Measurements from ENCODE around the gene TSPAN5. TPM values are rescaled to one million over a fixed set of nuclear protein-coding genes. Genes with fewer than 3 reads are reported as not detected.

Gene TSPAN5
- polyA plus RNA-seq, 1 of the 3 experiments (the other 2 are of a cell fraction), result 38.6 TPM

DNA sequence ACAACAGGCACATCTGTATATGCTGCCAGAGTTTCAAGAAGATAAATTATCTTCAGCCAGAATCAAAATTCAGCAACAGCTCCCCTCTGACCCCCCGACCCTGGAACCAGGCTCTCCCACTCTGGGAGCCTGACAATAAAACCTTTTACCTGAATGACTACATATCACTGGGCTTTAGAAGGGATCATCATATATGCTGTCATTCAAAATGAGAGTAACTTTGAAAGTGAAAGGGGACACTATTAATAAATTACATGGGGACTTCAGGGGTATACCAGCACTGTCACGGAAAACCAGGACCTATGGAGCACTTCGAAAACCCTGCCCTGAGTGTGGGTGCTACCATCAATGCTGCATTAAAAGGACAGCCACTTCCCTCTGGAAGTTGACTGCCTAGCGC is 26.2 kb downstream of the TSPAN5 start:
- Histone ChIP-seq H3K4me2 (no peak overlapping the region), H2AFZ (ENCODE audit: low read depth) (no peak overlapping the region), H3K79me2 (ENCODE audit: insufficient read depth) (peaks cover 100% of the 10 kb centered on the region), H3K27ac (ENCODE audit: low read depth in 2 of 2, low read length in 1 of 2) (no peak overlapping the region), H3K4me3 (ENCODE audit: low read depth in 2 of 2, low read length in 1 of 2) (no peak overlapping the region), H3K4me1 (ENCODE audit: control insufficient read depth in 1 of 2, insufficient read depth in 2 of 2, low read depth in 1 of 2, low read length in 1 of 2) (peaks cover 10 to 15% of the 10 kb centered on the region in 2 experiments; a peak in 3 of 4 replicates), H3K27me3 (ENCODE audit: insufficient read depth) (no peaks in the 10 kb centered on the region), H3K9me2 (no peaks in the 10 kb centered on the region), H3K9ac (no peak overlapping the region), H4K20me1 (ENCODE audit: insufficient read depth) (peaks cover 25% of the 10 kb centered on the region), H3K36me3 (replicated peaks in 1 of 2; ENCODE audit: control insufficient read depth in 1 of 2, insufficient read depth in 2 of 2, low read length in 1 of 2) (no peaks in the 10 kb centered on the region), H3K9me3 (no peaks in the 10 kb centered on the region), H3F3A (replicated peaks; ENCODE audit: insufficient read depth) (peaks cover 6% of the 10 kb centered on the region)
- DNase-seq, result no peak
- ChIA-PET CTCF (interaction anchor here (0.9 kb wide), 1 partner anchor 164 kb away, joined by 4 read pairs; no protein-coding TSS in a partner anchor), POLR2A (no interaction called here)
- TF ChIP-seq GATA2 (CRISPR knock-in tag; IDR thresholded peaks at IDR 0.05) (no peak), FOSL2 (IDR thresholded peaks at IDR 0.05; ENCODE audit: borderline replicate concordance, low read depth) (no peak), RXRA (IDR thresholded peaks at IDR 0.05; ENCODE audit: borderline replicate concordance, low read depth) (no peak)
- TF ChIP-seq, protein P1, sequence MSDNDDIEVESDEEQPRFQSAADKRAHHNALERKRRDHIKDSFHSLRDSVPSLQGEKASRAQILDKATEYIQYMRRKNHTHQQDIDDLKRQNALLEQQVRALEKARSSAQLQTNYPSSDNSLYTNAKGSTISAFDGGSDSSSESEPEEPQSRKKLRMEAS (IDR thresholded peaks at IDR 0.05; ENCODE audit: low read depth), result no peak
- WGBS (ENCODE audit: low lambda C conversion rate), result 94% methylated on average over 4 of the region's 4 CpGs

DNA sequence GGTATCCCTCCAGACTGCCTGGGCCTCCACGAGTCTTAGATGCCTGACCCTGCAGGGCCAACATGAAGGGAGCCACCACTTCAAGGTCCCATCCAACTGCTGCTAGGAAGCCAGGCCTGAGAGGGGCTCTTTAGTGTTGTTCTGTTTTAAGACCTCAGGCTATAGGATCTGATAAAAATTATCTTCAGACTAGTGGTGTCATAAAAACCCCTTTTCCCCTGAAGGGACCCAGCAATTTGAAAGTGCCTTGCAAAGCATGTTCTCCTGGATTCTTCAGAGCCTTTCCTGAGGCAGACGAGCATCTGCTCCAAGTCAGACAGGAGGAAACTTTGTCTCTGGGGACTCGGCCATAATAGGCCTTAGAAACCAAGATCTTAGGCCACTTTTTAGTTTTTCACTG is 26.9 kb downstream of the TSPAN5 start:
- H3K27me3 ChIP-seq (ENCODE audit: insufficient read depth), result no peaks in the 10 kb centered on the region
- WGBS (ENCODE audit: low lambda C conversion rate), result 78% methylated on average over 3 of the region's 3 CpGs
- peaks cover 15% of the 10 kb centered on the region in 2 experiments; a peak in 3 of 4 replicates for H3K4me1 ChIP-seq (ENCODE audit: control insufficient read depth in 1 of 2, insufficient read depth in 2 of 2, low read depth in 1 of 2, low read length in 1 of 2)
- H3K36me3 ChIP-seq (replicated peaks in 1 of 2; ENCODE audit: control insufficient read depth in 1 of 2, insufficient read depth in 2 of 2, low read length in 1 of 2), result no peaks in the 10 kb centered on the region
- peak overlapping the region in 1 of 2 experiments; percentile 22; a peak in 1 of 4 replicates for H3K27ac ChIP-seq (ENCODE audit: low read depth in 2 of 2, low read length in 1 of 2)
- no peak overlapping the region for H3K9ac ChIP-seq
- no peak for DNase-seq
- peaks cover 22% of the 10 kb centered on the region for H4K20me1 ChIP-seq (ENCODE audit: insufficient read depth)
- H3F3A ChIP-seq (replicated peaks; ENCODE audit: insufficient read depth), result peaks cover 13% of the 10 kb centered on the region
- peaks cover 100% of the 10 kb centered on the region for H3K79me2 ChIP-seq (ENCODE audit: insufficient read depth)
- CTCF ChIA-PET, result no interaction called here
- H2AFZ ChIP-seq (ENCODE audit: low read depth), result no peak overlapping the region
- peak overlapping the region in 1 of 2 experiments; percentile 22; a peak in 1 of 4 replicates for H3K4me3 ChIP-seq (ENCODE audit: low read depth in 2 of 2, low read length in 1 of 2)
- POLR2A ChIA-PET, result no interaction called here
- TF ChIP-seq TAF1 (IDR thresholded peaks at IDR 0.05; ENCODE audit: borderline replicate concordance, low read depth, low read length) (no peak), RFX5 (IDR thresholded peaks at IDR 0.05; ENCODE audit: low read length) (no peak), RCOR1 (IDR thresholded peaks at IDR 0.05; ENCODE audit: low read length) (no peak), NFIC (IDR thresholded peaks at IDR 0.05; ENCODE audit: borderline replicate concordance) (no peak), SIN3A (IDR thresholded peaks at IDR 0.05; ENCODE audit: borderline replicate concordance, low read depth, low read length) (no peak), ELF1 (IDR thresholded peaks at IDR 0.05) (no peak), MEF2A (IDR thresholded peaks at IDR 0.05; ENCODE audit: borderline replicate concordance, low read depth) (no peak), JUND (IDR thresholded peaks at IDR 0.05) (no peak)
- TF ChIP-seq, protein P2, sequence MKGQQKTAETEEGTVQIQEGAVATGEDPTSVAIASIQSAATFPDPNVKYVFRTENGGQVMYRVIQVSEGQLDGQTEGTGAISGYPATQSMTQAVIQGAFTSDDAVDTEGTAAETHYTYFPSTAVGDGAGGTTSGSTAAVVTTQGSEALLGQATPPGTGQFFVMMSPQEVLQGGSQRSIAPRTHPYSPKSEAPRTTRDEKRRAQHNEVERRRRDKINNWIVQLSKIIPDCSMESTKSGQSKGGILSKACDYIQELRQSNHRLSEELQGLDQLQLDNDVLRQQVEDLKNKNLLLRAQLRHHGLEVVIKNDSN (IDR thresholded peaks at IDR 0.05; ENCODE audit: borderline replicate concordance, low read depth), result no peak
- TF ChIP-seq, protein P1 (IDR thresholded peaks at IDR 0.05; ENCODE audit: low read depth), result no peak
- TF ChIP-seq, protein P3, sequence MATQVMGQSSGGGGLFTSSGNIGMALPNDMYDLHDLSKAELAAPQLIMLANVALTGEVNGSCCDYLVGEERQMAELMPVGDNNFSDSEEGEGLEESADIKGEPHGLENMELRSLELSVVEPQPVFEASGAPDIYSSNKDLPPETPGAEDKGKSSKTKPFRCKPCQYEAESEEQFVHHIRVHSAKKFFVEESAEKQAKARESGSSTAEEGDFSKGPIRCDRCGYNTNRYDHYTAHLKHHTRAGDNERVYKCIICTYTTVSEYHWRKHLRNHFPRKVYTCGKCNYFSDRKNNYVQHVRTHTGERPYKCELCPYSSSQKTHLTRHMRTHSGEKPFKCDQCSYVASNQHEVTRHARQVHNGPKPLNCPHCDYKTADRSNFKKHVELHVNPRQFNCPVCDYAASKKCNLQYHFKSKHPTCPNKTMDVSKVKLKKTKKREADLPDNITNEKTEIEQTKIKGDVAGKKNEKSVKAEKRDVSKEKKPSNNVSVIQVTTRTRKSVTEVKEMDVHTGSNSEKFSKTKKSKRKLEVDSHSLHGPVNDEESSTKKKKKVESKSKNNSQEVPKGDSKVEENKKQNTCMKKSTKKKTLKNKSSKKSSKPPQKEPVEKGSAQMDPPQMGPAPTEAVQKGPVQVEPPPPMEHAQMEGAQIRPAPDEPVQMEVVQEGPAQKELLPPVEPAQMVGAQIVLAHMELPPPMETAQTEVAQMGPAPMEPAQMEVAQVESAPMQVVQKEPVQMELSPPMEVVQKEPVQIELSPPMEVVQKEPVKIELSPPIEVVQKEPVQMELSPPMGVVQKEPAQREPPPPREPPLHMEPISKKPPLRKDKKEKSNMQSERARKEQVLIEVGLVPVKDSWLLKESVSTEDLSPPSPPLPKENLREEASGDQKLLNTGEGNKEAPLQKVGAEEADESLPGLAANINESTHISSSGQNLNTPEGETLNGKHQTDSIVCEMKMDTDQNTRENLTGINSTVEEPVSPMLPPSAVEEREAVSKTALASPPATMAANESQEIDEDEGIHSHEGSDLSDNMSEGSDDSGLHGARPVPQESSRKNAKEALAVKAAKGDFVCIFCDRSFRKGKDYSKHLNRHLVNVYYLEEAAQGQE (IDR thresholded peaks at IDR 0.05; ENCODE audit: low read depth, low read length), result no peak
- TF ChIP-seq, protein P4, sequence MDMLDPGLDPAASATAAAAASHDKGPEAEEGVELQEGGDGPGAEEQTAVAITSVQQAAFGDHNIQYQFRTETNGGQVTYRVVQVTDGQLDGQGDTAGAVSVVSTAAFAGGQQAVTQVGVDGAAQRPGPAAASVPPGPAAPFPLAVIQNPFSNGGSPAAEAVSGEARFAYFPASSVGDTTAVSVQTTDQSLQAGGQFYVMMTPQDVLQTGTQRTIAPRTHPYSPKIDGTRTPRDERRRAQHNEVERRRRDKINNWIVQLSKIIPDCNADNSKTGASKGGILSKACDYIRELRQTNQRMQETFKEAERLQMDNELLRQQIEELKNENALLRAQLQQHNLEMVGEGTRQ (IDR thresholded peaks at IDR 0.05; ENCODE audit: borderline replicate concordance, low read depth, low read length), result no peak
- no peaks in the 10 kb centered on the region for H3K9me3 ChIP-seq
- H3K9me2 ChIP-seq, result no peaks in the 10 kb centered on the region
- H3K4me2 ChIP-seq, result no peak overlapping the region

All from SK-N-SH (cell line).